ENCODE measurements around the gene ALMS1. TPM values are rescaled to one million over a fixed set of nuclear protein-coding genes. Genes with fewer than 3 reads are reported as not detected.
"Not testable (repeated sequence)": the region's sequence is repeated elsewhere in the genome, so short reads cannot be mapped to it uniquely, and the experiment has no call there.

Gene ALMS1
- total and polyA plus RNA-seq, 2 experiments from 2014 or later = 4.6 to 14.5 TPM

DNA sequence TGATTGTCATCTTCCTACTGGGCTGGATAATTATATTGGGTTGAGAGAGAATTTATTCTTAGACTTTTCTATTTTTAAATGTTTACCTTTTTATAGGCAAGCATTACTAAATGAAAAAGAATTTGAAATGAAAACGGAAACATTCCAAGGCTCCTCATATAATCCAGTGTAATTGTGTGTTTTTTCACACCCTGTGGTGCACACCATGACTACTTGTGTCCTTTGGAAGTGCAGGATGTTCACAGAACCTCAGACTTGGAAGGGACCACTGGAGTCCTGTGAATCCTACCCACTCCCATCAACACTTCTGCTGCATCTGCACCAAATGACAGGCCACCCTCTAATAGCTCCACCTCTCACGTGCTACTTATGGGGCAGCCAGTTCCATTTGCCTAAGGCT is 208.6 kb downstream of the ALMS1 start:
- no peak overlapping the region for H3K4me3 ChIP-seq
- H3K27me3 ChIP-seq = no peaks in the 10 kb centered on the region
- 96% methylated on average over 2 of the region's 2 CpGs for WGBS (ENCODE audit: low lambda C conversion rate, missing lambda C conversion rate)
- no peak overlapping the region for H3K27ac ChIP-seq
- no peak for TF ChIP-seq EZH2phosphoT487 (IDR thresholded peaks at IDR 0.05; ENCODE audit: low read depth, severe bottlenecking, unreplicated experiment)
- no peak for TF ChIP-seq EZH2 (IDR thresholded peaks at IDR 0.05; ENCODE audit: borderline replicate concordance)
- TF ChIP-seq, protein P1, sequence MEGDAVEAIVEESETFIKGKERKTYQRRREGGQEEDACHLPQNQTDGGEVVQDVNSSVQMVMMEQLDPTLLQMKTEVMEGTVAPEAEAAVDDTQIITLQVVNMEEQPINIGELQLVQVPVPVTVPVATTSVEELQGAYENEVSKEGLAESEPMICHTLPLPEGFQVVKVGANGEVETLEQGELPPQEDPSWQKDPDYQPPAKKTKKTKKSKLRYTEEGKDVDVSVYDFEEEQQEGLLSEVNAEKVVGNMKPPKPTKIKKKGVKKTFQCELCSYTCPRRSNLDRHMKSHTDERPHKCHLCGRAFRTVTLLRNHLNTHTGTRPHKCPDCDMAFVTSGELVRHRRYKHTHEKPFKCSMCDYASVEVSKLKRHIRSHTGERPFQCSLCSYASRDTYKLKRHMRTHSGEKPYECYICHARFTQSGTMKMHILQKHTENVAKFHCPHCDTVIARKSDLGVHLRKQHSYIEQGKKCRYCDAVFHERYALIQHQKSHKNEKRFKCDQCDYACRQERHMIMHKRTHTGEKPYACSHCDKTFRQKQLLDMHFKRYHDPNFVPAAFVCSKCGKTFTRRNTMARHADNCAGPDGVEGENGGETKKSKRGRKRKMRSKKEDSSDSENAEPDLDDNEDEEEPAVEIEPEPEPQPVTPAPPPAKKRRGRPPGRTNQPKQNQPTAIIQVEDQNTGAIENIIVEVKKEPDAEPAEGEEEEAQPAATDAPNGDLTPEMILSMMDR (IDR thresholded peaks at IDR 0.05; ENCODE audit: poor library complexity) = no peak
- no peak for DNase-seq (ENCODE audit: low spot score)
- no peaks in the 10 kb centered on the region for H3K79me2 ChIP-seq
- no peaks in the 10 kb centered on the region for H3K36me3 ChIP-seq (replicated peaks; ENCODE audit: insufficient read depth, low read depth)
- H3K4me2 ChIP-seq = no peak overlapping the region
- no peaks in the 10 kb centered on the region for H3K9me2 ChIP-seq (replicated peaks; ENCODE audit: insufficient read depth)
- H3K9me3 ChIP-seq (ENCODE audit: low read depth) = no peaks in the 10 kb centered on the region
- no peak overlapping the region for H2AFZ ChIP-seq
- no peaks in the 10 kb centered on the region for H4K20me1 ChIP-seq (ENCODE audit: insufficient read depth, poor library complexity, severe bottlenecking)
- H3K4me1 ChIP-seq (ENCODE audit: insufficient read depth) = no peaks in the 10 kb centered on the region

DNA sequence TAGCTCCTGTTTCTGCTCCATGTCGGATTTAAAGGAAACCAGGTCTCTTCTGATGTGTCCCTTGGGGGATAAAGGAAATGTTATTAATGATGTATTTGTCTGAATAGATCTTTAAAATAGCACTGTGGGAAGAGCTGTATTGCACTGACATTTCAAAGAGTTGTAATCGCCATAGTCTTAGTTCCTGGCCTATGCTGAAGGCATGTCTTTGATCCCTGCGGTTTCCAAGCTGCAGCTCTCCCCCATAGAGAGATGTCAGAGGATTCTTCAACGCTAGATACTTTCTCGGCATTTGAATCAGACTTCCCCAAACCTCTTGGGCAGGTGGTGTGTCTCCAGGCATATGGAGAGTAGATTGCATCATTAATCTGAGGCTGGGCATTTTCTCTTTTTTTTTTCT is 216.1 kb downstream of the ALMS1 start:
- Histone ChIP-seq H3K36me3 (replicated peaks; ENCODE audit: insufficient read depth, low read depth) (no peaks in the 10 kb centered on the region), H3K4me3 (no peak overlapping the region), H3K27me3 (no peaks in the 10 kb centered on the region), H3K79me2 (no peaks in the 10 kb centered on the region), H3K9me2 (replicated peaks; ENCODE audit: insufficient read depth) (no peaks in the 10 kb centered on the region), H4K20me1 (ENCODE audit: insufficient read depth, poor library complexity, severe bottlenecking) (no peaks in the 10 kb centered on the region), H3K4me1 (ENCODE audit: insufficient read depth) (no peaks in the 10 kb centered on the region), H3K4me2 (no peak overlapping the region), H3K27ac (no peak overlapping the region), H2AFZ (no peak overlapping the region), H3K9me3 (ENCODE audit: low read depth) (no peaks in the 10 kb centered on the region)
- no peak for TF ChIP-seq EZH2phosphoT487 (IDR thresholded peaks at IDR 0.05; ENCODE audit: low read depth, severe bottlenecking, unreplicated experiment)
- TF ChIP-seq EZH2 (IDR thresholded peaks at IDR 0.05; ENCODE audit: borderline replicate concordance) = no peak
- TF ChIP-seq, protein P1 (IDR thresholded peaks at IDR 0.05; ENCODE audit: poor library complexity) = no peak
- DNase-seq (ENCODE audit: low spot score) = no peak
- 96% methylated on average over 5 of the region's 5 CpGs for WGBS (ENCODE audit: low lambda C conversion rate, missing lambda C conversion rate)

DNA sequence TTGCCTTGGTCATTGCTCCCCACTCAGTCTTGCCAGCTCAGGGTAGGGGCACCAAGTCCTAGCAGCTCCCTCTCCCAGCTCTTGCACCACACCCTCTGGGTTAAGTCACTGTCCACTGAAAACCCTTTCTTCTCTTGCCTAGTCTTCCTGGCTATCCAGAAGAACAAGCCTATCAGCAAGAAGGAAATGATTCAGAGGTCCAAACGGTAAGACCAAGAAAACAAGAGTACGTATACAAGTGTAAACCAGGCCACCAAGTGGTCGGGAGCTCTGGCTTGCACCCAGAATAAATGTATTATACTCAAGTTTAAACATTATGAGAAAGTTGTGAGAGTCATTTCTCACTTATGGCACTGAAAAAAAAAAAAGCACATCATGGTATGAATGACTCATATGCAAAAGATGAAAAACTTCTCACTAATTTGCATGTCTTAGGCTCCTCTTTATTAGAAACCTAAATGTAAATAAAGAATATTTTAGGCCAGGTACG is 217.5 kb downstream of the ALMS1 start:
- not testable (repeated sequence) for H3K36me3 ChIP-seq (replicated peaks; ENCODE audit: insufficient read depth, low read depth); H3K4me2 ChIP-seq
- 92% methylated on average over 4 of the region's 4 CpGs for WGBS (ENCODE audit: low lambda C conversion rate, missing lambda C conversion rate)

DNA sequence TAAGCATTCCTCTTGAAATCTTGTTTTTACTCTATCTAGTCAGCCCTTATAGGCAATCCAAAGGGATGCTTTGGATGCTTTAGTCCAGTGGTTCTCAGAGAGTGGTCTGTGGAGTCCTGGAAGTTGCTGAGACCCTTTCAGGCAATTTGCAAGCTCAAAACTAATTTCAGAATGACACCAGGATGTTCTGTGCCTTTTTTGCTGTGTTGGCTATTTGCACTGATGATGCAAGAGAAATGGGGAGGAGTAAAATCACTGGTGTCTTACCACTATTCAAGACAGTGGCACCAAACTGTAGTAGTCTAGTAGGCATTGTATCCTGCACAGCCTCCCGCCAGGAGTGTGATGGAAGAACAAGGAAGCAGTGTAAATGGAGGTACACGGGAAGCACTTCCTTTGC is 219.0 kb downstream of the ALMS1 start:
- not testable (repeated sequence) for H2AFZ ChIP-seq; H3K4me3 ChIP-seq; H3K36me3 ChIP-seq (replicated peaks; ENCODE audit: insufficient read depth, low read depth); H3K4me1 ChIP-seq (ENCODE audit: insufficient read depth); H3K27ac ChIP-seq; H3K4me2 ChIP-seq; H3K79me2 ChIP-seq; H3K27me3 ChIP-seq; H3K9me3 ChIP-seq (ENCODE audit: low read depth); H4K20me1 ChIP-seq (ENCODE audit: insufficient read depth, poor library complexity, severe bottlenecking); H3K9me2 ChIP-seq (replicated peaks; ENCODE audit: insufficient read depth); DNase-seq (ENCODE audit: low spot score)
- WGBS (ENCODE audit: low lambda C conversion rate, missing lambda C conversion rate) = 95% methylated on average over 2 of the region's 2 CpGs

More for the DNA sequence above, 217.5 kb downstream of the ALMS1 start:
- not testable (repeated sequence) for H3K4me1 ChIP-seq (ENCODE audit: insufficient read depth); H3K79me2 ChIP-seq; H3K9me2 ChIP-seq (replicated peaks; ENCODE audit: insufficient read depth); H4K20me1 ChIP-seq (ENCODE audit: insufficient read depth, poor library complexity, severe bottlenecking); H3K4me3 ChIP-seq; H3K27ac ChIP-seq; H3K9me3 ChIP-seq (ENCODE audit: low read depth); H3K27me3 ChIP-seq; DNase-seq (ENCODE audit: low spot score); H2AFZ ChIP-seq

All from hepatocyte (in vitro differentiated cells).